NCI-H226 (cell line): Measurements from ENCODE around the gene OBSCN.

Experiments
- DNase-seq: peaks from one replicate; pipeline ENCODE4 v3.0.0-alpha.2; 2015

OBSCN gene

GRCh38 chr1:228279011-228279721, 71.3 kb downstream of the OBSCN start:
- no peak for DNase-seq

DNA sequence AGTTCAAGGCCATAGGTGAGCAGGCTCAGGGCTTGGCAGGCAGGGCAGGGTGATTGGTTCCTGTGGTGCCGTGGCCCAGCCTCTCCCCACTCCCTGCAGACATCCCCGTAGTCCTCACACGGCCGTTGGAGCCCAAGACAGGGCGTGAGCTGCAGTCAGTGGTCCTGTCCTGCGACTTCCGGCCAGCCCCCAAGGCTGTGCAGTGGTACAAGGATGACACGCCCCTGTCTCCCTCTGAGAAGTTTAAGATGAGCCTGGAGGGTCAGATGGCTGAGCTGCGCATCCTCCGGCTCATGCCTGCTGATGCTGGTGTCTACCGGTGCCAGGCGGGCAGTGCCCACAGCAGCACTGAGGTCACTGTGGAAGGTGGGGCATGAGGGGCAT, 71.9 kb downstream of the OBSCN start:
- no peak for DNase-seq

DNA sequence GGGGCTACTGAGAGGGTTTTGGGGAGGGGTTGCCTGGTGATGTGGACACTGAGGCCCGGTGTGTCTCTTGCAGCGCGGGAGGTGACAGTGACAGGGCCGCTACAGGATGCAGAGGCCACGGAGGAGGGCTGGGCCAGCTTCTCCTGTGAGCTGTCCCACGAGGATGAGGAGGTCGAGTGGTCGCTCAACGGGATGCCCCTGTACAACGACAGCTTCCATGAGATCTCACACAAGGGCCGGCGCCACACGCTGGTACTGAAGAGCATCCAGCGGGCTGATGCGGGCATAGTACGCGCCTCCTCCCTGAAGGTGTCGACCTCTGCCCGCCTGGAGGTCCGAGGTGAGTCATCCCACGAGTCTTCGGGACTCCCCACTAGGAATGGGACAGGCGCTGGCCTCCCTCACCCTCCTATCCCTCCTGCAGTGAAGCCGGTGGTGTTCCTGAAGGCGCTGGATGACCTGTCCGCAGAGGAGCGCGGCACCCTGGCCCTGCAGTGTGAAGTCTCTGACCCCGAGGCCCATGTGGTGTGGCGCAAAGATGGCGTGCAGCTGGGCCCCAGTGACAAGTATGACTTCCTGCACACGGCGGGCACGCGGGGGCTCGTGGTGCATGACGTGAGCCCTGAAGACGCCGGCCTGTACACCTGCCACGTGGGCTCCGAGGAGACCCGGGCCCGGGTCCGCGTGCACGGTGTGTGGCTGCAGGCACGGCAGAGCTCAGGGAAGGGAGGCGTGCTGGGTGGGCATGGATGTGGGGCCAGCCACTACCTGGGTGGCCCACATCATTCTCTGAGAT, 72.5 kb downstream of the OBSCN start:
- DNase-seq: no peak

DNA sequence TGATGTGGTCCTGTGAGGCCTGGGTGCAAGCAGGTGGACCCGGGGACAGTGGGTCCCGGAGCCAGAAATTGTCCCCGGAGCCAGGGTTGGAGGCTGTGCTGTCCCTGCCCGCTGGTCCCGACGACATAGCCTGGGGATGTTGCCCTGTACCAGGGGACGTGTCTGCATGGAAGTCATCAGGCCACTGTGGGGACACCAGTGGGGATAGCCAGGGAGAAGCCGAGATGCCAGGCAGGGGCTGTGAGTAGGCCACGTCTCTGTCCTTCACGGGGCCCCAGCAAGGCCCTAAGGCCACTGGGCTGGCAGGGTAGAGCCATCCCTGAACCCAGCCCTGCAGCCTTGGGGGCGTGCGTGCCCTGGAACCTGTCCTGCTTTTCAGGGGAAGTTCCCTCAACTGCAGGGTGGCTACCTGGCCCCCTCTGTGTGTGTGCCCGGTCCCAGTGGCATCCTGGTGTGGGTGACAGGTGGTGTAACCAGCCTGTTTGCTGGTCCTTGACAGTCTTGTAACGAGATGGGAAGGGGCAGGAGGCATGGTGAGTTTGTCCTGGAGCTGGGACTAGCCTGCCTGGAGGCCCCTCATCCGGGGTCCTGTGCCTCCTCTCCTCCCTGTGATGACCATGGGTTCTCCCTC, 73.2 kb downstream of the OBSCN start:
- no peak for DNase-seq

DNA sequence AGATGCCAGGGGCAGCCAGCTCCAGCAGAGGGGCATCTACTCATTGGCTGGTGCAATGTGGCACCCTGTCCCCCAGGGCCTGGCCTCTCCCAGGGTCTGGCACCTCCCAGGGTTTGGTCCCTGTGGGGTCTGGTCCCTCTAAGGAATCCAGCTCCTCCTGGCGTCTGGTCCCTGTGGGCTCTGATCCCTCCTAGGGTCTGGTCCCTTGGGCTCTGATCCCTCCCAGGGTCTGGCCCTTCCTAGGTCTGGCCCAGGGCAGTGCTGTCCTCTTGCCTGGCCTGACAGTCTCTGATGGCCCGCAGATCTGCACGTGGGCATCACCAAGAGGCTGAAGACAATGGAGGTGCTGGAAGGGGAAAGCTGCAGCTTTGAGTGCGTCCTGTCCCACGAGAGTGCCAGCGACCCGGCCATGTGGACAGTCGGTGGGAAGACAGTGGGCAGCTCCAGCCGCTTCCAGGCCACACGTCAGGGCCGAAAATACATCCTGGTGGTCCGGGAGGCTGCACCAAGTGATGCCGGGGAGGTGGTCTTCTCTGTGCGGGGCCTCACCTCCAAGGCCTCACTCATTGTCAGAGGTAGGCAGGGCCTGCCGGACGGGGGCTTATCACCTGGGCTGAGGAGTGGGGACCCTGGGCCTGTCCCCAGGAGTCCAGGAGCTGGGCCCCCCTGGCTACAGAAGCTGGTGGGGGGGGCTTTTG, 73.9 kb downstream of the OBSCN start:
- DNase-seq: no peak

- DNase-seq: no peak
Observed at GRCh38 chr1:228282329-228283042, 74.6 kb downstream of the OBSCN start.

GRCh38 chr1:228283043-228283371, 75.2 kb downstream of the OBSCN start:
- no peak for DNase-seq

- DNase-seq: no peak
Observed at GRCh38 chr1:228283476-228284147, 75.8 kb downstream of the OBSCN start.

- no peak for DNase-seq
Observed at GRCh38 chr1:228284148-228284495, 76.3 kb downstream of the OBSCN start.

GRCh38 chr1:228284521-228284920, 76.7 kb downstream of the OBSCN start:
- no peak for DNase-seq

- no peak for DNase-seq
Observed at GRCh38 chr1:228285661-228286504, 78.0 kb downstream of the OBSCN start.

DNA sequence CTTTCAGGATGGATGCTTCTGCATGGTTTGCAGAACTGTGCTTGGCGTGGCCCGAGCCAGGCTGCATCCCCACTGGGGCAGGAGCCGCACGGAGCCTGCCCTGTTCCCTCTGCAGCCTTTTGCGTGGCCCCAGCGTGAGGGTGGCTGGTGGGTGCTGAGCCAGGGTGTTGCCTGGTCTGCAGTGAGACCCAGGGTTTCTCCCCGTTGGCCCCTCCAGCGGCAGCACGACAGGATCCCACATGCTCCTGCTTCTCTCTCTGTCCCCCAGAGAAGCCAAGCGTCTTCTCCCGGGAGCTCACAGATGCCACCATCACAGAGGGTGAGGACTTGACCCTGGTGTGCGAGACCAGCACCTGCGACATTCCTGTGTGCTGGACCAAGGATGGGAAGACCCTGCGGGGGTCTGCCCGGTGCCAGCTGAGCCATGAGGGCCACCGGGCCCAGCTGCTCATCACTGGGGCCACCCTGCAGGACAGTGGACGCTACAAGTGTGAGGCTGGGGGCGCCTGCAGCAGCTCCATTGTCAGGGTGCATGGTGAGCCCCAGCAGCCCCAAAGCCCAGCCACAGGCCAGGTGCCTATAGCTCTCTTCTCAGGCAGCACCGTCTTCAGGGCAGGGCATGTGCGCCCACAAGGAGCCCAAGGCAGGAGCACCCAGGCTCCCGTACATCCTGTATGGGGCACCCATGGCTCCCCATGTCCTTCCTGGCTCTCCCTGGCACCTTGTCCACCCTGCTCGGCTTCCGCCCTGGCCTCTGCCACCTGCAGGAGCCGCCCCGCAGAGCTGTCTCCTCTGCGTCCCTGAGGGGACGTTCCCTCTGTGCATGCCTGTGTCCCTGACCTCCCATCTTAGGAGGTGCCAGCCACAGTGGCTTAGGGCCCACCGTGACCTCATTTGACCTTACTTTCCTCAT, 78.9 kb downstream of the OBSCN start:
- no peak for DNase-seq

DNA sequence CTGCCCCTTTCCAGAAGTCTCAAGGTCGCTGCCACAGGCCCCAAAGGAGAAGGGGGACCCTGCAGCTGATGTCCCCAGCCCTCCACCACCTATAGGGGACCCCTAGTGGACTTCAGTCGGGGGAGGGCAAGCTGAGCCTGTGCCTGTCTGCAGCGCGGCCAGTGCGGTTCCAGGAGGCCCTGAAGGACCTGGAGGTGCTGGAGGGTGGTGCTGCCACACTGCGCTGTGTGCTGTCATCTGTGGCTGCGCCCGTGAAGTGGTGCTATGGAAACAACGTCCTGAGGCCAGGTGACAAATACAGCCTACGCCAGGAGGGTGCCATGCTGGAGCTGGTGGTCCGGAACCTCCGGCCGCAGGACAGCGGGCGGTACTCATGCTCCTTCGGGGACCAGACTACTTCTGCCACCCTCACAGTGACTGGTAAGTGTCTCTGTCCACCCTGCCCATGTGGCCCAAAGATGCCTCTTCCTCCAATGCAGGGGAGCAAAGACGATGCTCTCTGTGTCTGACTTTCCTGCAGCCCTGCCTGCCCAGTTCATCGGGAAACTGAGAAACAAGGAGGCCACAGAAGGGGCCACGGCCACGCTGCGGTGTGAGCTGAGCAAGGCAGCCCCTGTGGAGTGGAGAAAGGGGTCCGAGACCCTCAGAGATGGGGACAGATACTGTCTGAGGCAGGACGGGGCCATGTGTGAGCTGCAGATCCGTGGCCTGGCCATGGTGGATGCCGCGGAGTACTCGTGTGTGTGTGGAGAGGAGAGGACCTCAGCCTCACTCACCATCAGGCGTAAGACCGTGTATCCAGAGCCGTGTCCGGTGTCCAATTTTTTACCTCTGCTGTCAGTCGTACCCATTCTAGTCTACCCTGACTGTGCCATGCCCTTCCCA, 79.9 kb downstream of the OBSCN start:
- no peak for DNase-seq

DNA sequence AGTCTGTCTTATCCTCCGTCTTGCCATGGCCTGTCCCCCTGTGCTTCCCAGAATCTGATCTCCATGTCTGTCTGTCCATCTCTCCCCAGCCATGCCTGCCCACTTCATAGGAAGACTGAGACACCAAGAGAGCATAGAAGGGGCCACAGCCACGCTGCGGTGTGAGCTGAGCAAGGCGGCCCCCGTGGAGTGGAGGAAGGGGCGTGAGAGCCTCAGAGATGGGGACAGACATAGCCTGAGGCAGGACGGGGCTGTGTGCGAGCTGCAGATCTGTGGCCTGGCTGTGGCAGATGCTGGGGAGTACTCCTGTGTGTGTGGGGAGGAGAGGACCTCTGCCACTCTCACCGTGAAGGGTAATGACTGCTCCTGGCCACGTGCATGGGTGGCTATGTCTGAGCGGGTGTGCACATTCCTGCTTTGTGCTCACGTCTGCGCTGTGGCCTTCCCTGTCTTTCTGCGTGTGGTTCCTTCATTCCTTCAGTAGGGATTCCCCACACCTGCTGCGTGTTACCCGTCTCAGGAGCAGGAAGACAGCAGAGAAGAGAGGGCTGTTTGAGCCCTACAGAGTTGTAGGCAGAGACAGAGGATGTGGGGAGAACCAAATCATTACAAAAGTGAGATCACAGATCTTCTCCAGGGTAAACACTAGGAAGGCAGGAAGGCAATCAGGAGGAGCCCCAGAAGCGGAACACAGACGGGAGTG, 80.8 kb downstream of the OBSCN start:
- DNase-seq: no peak

GRCh38 chr1:228289239-228289849, 81.5 kb downstream of the OBSCN start:
- no peak for DNase-seq

GRCh38 chr1:228289996-228290881, 82.4 kb downstream of the OBSCN start:
- no peak for DNase-seq
